GF-D8 (cell line): ENCODE results near the gene HS3ST5.
"Not testable (repeated sequence)": the region's sequence is repeated elsewhere in the genome, so short reads cannot be mapped to it uniquely, and the experiment has no call there.

ENCODE experiments used
- DNase-seq: peaks from one replicate; lab custom pipeline; 2025; lab: John Stamatoyannopoulos, UW

HS3ST5 gene

GRCh38 chr6:114090626-114091025 lies 252.2 kb downstream of the HS3ST5 start:
- DNase-seq = no peak

- DNase-seq = no peak
Measured at GRCh38 chr6:114087496-114087895, 255.3 kb downstream of the HS3ST5 start.

GRCh38 chr6:114085211-114085610 lies 257.6 kb downstream of the HS3ST5 start:
- no peak for DNase-seq

- no peak for DNase-seq
Measured at GRCh38 chr6:114084327-114084890, 258.4 kb downstream of the HS3ST5 start.

GRCh38 chr6:114083251-114083650 lies 259.6 kb downstream of the HS3ST5 start:
- DNase-seq = no peak

GRCh38 chr6:114081730-114082129 lies 261.1 kb downstream of the HS3ST5 start:
- DNase-seq = no peak

GRCh38 chr6:114080891-114081510 lies 261.8 kb downstream of the HS3ST5 start:
- DNase-seq = no peak

GRCh38 chr6:114080410-114080809 lies 262.4 kb downstream of the HS3ST5 start:
- not testable (repeated sequence) for DNase-seq

GRCh38 chr6:114075777-114076176 lies 267.0 kb downstream of the HS3ST5 start:
- DNase-seq = no peak

- no peak for DNase-seq
Measured at GRCh38 chr6:114075300-114075699, 267.5 kb downstream of the HS3ST5 start.

- no peak for DNase-seq
Measured at GRCh38 chr6:114068771-114069170, 274.1 kb downstream of the HS3ST5 start.

- no peak for DNase-seq
Measured at GRCh38 chr6:114068116-114068515, 274.7 kb downstream of the HS3ST5 start.

- no peak for DNase-seq
Measured at GRCh38 chr6:114064862-114065261, 278.0 kb downstream of the HS3ST5 start.

GRCh38 chr6:114063956-114064355 lies 278.9 kb downstream of the HS3ST5 start:
- no peak for DNase-seq

- no peak for DNase-seq
Measured at GRCh38 chr6:114062199-114062598, 280.6 kb downstream of the HS3ST5 start.

GRCh38 chr6:114061741-114062140 lies 281.1 kb downstream of the HS3ST5 start:
- DNase-seq = no peak

GRCh38 chr6:114061116-114061515 lies 281.7 kb downstream of the HS3ST5 start:
- no peak for DNase-seq

- DNase-seq = no peak
Measured at GRCh38 chr6:114058435-114058834, 284.4 kb downstream of the HS3ST5 start.

GRCh38 chr6:114055763-114056162 lies 287.1 kb downstream of the HS3ST5 start:
- no peak for DNase-seq

- no peak for DNase-seq
Measured at GRCh38 chr6:114055349-114055748, 287.5 kb downstream of the HS3ST5 start.

- no peak for DNase-seq
Measured at GRCh38 chr6:114053791-114054190, 289.0 kb downstream of the HS3ST5 start.

GRCh38 chr6:114052141-114052540 lies 290.7 kb downstream of the HS3ST5 start:
- no peak for DNase-seq

GRCh38 chr6:114051031-114051430 lies 291.8 kb downstream of the HS3ST5 start:
- DNase-seq = no peak

- no peak for DNase-seq
Measured at GRCh38 chr6:114049367-114049966, 293.4 kb downstream of the HS3ST5 start.
